IMR-90 (cell line): ENCODE data around the gene SEPTIN10. TPM values are rescaled to one million over a fixed set of nuclear protein-coding genes. Genes with fewer than 3 reads are reported as not detected.

Experiments
- ATAC-seq: fragments of 200-7000 bp; cut with Tn5 transposase; 2 replicates; pipeline ENCODE4 v1.9.1; 2020; ENCODE audit warnings: low read depth, mild to moderate bottlenecking, moderate library complexity
- BruUV-seq: library from RNA; stranded (reverse); fragments of 400-500 nt; replicated peaks from 2 replicates; lab custom pipeline; 2021; lab: Mats Ljungman, UMichigan
- CTCF ChIA-PET: fragments of 300-600 bp; formaldehyde crosslinking; extraction: SDS; loops from one replicate; lab custom pipeline; 2021; ENCODE audit warnings: antibody characterized with exemption; lab: Yijun Ruan, JAX
- POLR2A ChIA-PET: fragments of 300-600 bp; sonication (Branson Sonifier 250); formaldehyde crosslinking; loops from one replicate; lab custom pipeline; 2022; ENCODE audit warnings: antibody characterized with exemption; ENCODE audit not compliant: unreplicated experiment; lab: Charles Lee
- DNase-seq: peaks from one replicate; pipeline ENCODE4 v3.0.0; 2013
- H2AFZ ChIP-seq: replicated peaks from 2 replicates; pipeline ENCODE3; 2013; ENCODE audit warnings: low read length, mild to moderate bottlenecking; ENCODE audit not compliant: poor library complexity
- H2AK5ac ChIP-seq: 2 replicates; pipeline ENCODE4 v1.6.1; 2013; ENCODE audit warnings: low read depth, low read length, inconsistent platforms
- H2AK9ac ChIP-seq: replicated peaks from 2 replicates; pipeline ENCODE3; 2013; ENCODE audit warnings: mild to moderate bottlenecking, low read depth, low read length, moderate library complexity; ENCODE audit not compliant: poor library complexity
- H2BK120ac ChIP-seq: 2 replicates; pipeline ENCODE4 v1.6.1; 2013; ENCODE audit warnings: low read depth, low read length, inconsistent platforms
- H2BK15ac ChIP-seq: 3 replicates; pipeline ENCODE4 v1.6.1; 2013; ENCODE audit warnings: low read depth, low read length, inconsistent platforms
- H2BK20ac ChIP-seq: 2 replicates; pipeline ENCODE4 v1.6.1; 2013; ENCODE audit warnings: low read depth, mild to moderate bottlenecking, inconsistent platforms, low read length, moderate library complexity
- H2BK5ac ChIP-seq: 2 replicates; pipeline ENCODE4 v1.6.1; 2013; ENCODE audit warnings: mild to moderate bottlenecking, low read depth, low read length, inconsistent platforms; ENCODE audit not compliant: poor library complexity, severe bottlenecking
- H3K14ac ChIP-seq: replicated peaks from 2 replicates; pipeline ENCODE4 v1.6.1; 2013; ENCODE audit warnings: low read depth, low read length, inconsistent platforms
- H3K18ac ChIP-seq: 2 replicates; pipeline ENCODE4 v1.6.1; 2013; ENCODE audit warnings: low read depth, low read length, control low read depth
- H3K23ac ChIP-seq: 2 replicates; pipeline ENCODE4 v1.6.1; 2013; ENCODE audit warnings: low read depth, low read length, inconsistent platforms
- H3K27ac ChIP-seq: 2 replicates; pipeline ENCODE4 v1.5.1; 2013; ENCODE audit warnings: mild to moderate bottlenecking, control low read depth, low read length; ENCODE audit not compliant: insufficient read depth
- H3K27me3 ChIP-seq: 2 replicates; pipeline ENCODE4 v1.6.1; 2013; ENCODE audit warnings: low read length; ENCODE audit not compliant: control insufficient read depth, insufficient read depth
- H3K36me3 ChIP-seq: 2 replicates; pipeline ENCODE4 v1.6.1; 2013; ENCODE audit warnings: low read length, mixed read lengths; ENCODE audit not compliant: control insufficient read depth, insufficient read depth
- H3K4ac ChIP-seq: 2 replicates; pipeline ENCODE4 v1.6.1; 2013; ENCODE audit warnings: low read depth, low read length, inconsistent platforms
- H3K4me1 ChIP-seq: 2 replicates; pipeline ENCODE4 v1.6.1; 2013; ENCODE audit warnings: low read length, mixed read lengths; ENCODE audit not compliant: control insufficient read depth, insufficient read depth
- H3K4me2 ChIP-seq: 2 replicates; pipeline ENCODE4 v1.6.1; 2013; ENCODE audit warnings: low read depth, mild to moderate bottlenecking, control low read depth, low read length, moderate library complexity
- H3K4me3 ChIP-seq: 2 replicates; pipeline ENCODE4 v1.5.1; 2013; ENCODE audit warnings: low read depth, mild to moderate bottlenecking, control low read depth, low read length, moderate library complexity; ENCODE audit not compliant: insufficient read depth
- H3K56ac ChIP-seq: 2 replicates; pipeline ENCODE4 v1.6.1; 2013; ENCODE audit warnings: low read length, inconsistent platforms; ENCODE audit not compliant: insufficient read depth; ENCODE audit errors: extremely low read depth
- H3K79me1 ChIP-seq, 2 experiments: 2 replicates each; pipeline ENCODE4 v1.6.1; 2013; ENCODE audit warnings: low read length in 2 of 2, inconsistent platforms in 1 of 2, low read depth in 1 of 2
- H3K9ac ChIP-seq: 2 replicates; pipeline ENCODE4 v1.6.1; 2013; ENCODE audit warnings: low read depth, low read length, control low read depth
- H3K9me1 ChIP-seq: 2 replicates; pipeline ENCODE4 v1.6.1; 2013; ENCODE audit warnings: low read length, inconsistent platforms; ENCODE audit not compliant: insufficient read depth
- H3K9me3 ChIP-seq: 2 replicates; pipeline ENCODE4 v1.6.1; 2013; ENCODE audit warnings: low read length; ENCODE audit not compliant: control insufficient read depth, insufficient read depth
- H4K20me1 ChIP-seq: 2 replicates; pipeline ENCODE4 v1.6.1; 2013; ENCODE audit warnings: low read length, inconsistent platforms; ENCODE audit not compliant: insufficient read depth
- H4K5ac ChIP-seq: 2 replicates; pipeline ENCODE4 v1.6.1; 2013; ENCODE audit warnings: mild to moderate bottlenecking, low read depth, low read length, control low read depth
- H4K8ac ChIP-seq, 2 experiments: 2 replicates each; pipeline ENCODE4 v1.6.1; 2013; ENCODE audit warnings: low read depth in 2 of 2, low read length in 2 of 2, control low read depth in 1 of 2, inconsistent platforms in 1 of 2
- H4K91ac ChIP-seq: 2 replicates; pipeline ENCODE4 v1.6.1; 2013; ENCODE audit warnings: low read depth, low read length, inconsistent platforms; ENCODE audit not compliant: insufficient read depth
- BHLHE40 ChIP-seq: fragments of 150-350 bp; IDR thresholded peaks from 2 replicates; pipeline ENCODE4 v1.6.1; 2016; ENCODE audit warnings: mild to moderate bottlenecking, low read depth, low read length
- CEBPB ChIP-seq: IDR thresholded peaks from 2 replicates; pipeline ENCODE4 v1.6.1; 2012; ENCODE audit warnings: low read depth, low read length, improper control_type of control experiment
- CTCF ChIP-seq: conservative IDR thresholded peaks from 2 replicates; pipeline ENCODE4 v1.5.1; 2012; ENCODE audit warnings: mild to moderate bottlenecking, low read depth, low read length, improper control_type of control experiment
- ELK1 ChIP-seq: fragments of 150-350 bp; IDR thresholded peaks from 2 replicates; pipeline ENCODE4 v1.6.1; 2016; ENCODE audit warnings: low read depth, mild to moderate bottlenecking, low read length, moderate library complexity, borderline replicate concordance
- MAFK ChIP-seq: IDR thresholded peaks from 2 replicates; pipeline ENCODE4 v1.6.1; 2012; ENCODE audit warnings: low read depth, low read length, improper control_type of control experiment
- MAZ ChIP-seq: IDR thresholded peaks from 2 replicates; pipeline ENCODE4 v1.6.1; 2012; ENCODE audit warnings: low read depth, mild to moderate bottlenecking, low read length, improper control_type of control experiment, moderate library complexity, borderline replicate concordance
- NFE2L2 ChIP-seq: fragments of 150-350 bp; IDR thresholded peaks from 2 replicates; pipeline ENCODE4 v1.6.1; 2016; ENCODE audit warnings: low read depth, mild to moderate bottlenecking, low read length
- RCOR1 ChIP-seq: IDR thresholded peaks from 2 replicates; pipeline ENCODE4 v1.6.1; 2012; ENCODE audit warnings: mild to moderate bottlenecking, low read length, improper control_type of control experiment; ENCODE audit not compliant: insufficient replicate concordance
- RFX5 ChIP-seq: IDR thresholded peaks from 2 replicates; pipeline ENCODE4 v1.8.0; 2012; ENCODE audit warnings: low read depth, mild to moderate bottlenecking, low read length, moderate library complexity
- SMC3 ChIP-seq: fragments of 150-350 bp; IDR thresholded peaks from 2 replicates; pipeline ENCODE4 v1.6.1; 2016; ENCODE audit warnings: low read depth, mild to moderate bottlenecking, antibody characterized with exemption, low read length, moderate library complexity
- WGBS, 2 experiments: methylation state at CpG; one replicate each; pipeline versions ENCODE4 v1.1.5 to v1.1.7; 2013; ENCODE audit warnings: missing lambda C conversion rate in 2 of 2; ENCODE audit not compliant: insufficient read length in 1 of 2; ENCODE audit errors: extremely low coverage in 2 of 2; 5-methylcytosine and 5-hydroxymethylcytosine counted together
- dilution Hi-C: fragments of 300-500 bp; cut with HindIII; formaldehyde crosslinking; loops from one replicate; pipeline ENCODE4 v1.14.3; 2018; ENCODE audit warnings: low sequenced_read_pairs; ENCODE audit not compliant: unreplicated experiment
- in situ Hi-C: fragments of 300-500 bp; cut with MboI; formaldehyde crosslinking; loops from 3 replicates; pipeline ENCODE4 v1.14.3; 2019; ENCODE audit warnings: low sequenced_read_pairs, inconsistent platforms, mixed read lengths
- intact Hi-C: fragments of 100-400 bp; cut with micrococcal nuclease; formaldehyde crosslinking; loops from 2 replicates; pipeline ENCODE4 v1.10.0; 2022
- polyA plus RNA-seq, 3 experiments: library from polyadenylated mRNA; depleted of rRNA; stranded (reverse); fragments of >200 nt; gene quantifications; 2 replicates each; pipeline ENCODE4 v1.2.3, GENCODE V29; 2012; ENCODE audit warnings: low replicate concordance in 1 of 3
- total RNA-seq: library from RNA; depleted of rRNA; stranded (reverse); fragments of >200 nt; gene quantifications from 2 replicates; pipeline ENCODE4 v1.2.3, GENCODE V29; 2012

The SEPTIN10 gene
- total and polyA plus RNA-seq, 2 of the 4 experiments (the other 2 are of a cell fraction), result 55.4 to 82.6 TPM

GRCh38 chr2:109631741-109632140 lies 18.0 kb upstream of the SEPTIN10 start:
- ChIA-PET CTCF (no interaction called here), POLR2A (no interaction called here)
- Histone ChIP-seq H3K79me1 (no peaks in the 10 kb centered on the region), H4K91ac (no peak overlapping the region), H3K9me1 (no peaks in the 10 kb centered on the region), H3K27ac (no peak overlapping the region), H3K4me1 (0 out of 2 replicates have a peak, but pooled peaks cover 2% of the 10 kb centered on the region), H3K4me2 (no peak overlapping the region), H2AFZ (no peak overlapping the region), H3K14ac (no peak overlapping the region), H2BK20ac (no peak overlapping the region), H2BK5ac (no peak overlapping the region), H3K9me3 (no peaks in the 10 kb centered on the region), H4K5ac (no peak overlapping the region), H3K18ac (no peak overlapping the region), H3K36me3 (no peaks in the 10 kb centered on the region), H4K8ac (no peak overlapping the region), H3K27me3 (peaks cover 4% of the 10 kb centered on the region), H2BK120ac (no peak overlapping the region), H2AK5ac (no peak overlapping the region), H4K20me1 (no peaks in the 10 kb centered on the region), H2BK15ac (no peak overlapping the region), H3K56ac (no peak overlapping the region), H3K9ac (no peak overlapping the region), H3K4ac (no peak overlapping the region), H3K4me3 (no peak overlapping the region), H2AK9ac (no peak overlapping the region), H3K23ac (no peak overlapping the region)
- WGBS, 2 experiments, result no CpG with 5 or more reads among the region's 3 CpGs
- ATAC-seq, result no peak
- BruUV-seq, result no TSS peak
- intact Hi-C loops (no loop called here), in situ Hi-C loops (no loop called here), dilution Hi-C loops (no loop called here)
- TF ChIP-seq MAFK (no peak), CEBPB (no peak), SMC3 (no peak), CTCF (no peak), NFE2L2 (no peak), MAZ (no peak), RCOR1 (no peak), BHLHE40 (no peak), RFX5 (no peak), ELK1 (no peak)
- no peak for DNase-seq
